GM20000 (cell line): ENCODE data around the gene C21orf91.
"Not testable (repeated sequence)": the region's sequence is repeated elsewhere in the genome, so short reads cannot be mapped to it uniquely, and the experiment has no call there.

ENCODE experiments used
- DNase-seq: peaks from one replicate; pipeline ENCODE4 v3.0.0; 2012; ENCODE audit warnings: low spot score
- TF ChIP-seq, protein P1 (sequence below): IDR thresholded peaks from 2 replicates; pipeline ENCODE4 v1.5.1; 2012; ENCODE audit warnings: mild to moderate bottlenecking, control low read depth; ENCODE audit errors: extremely low read depth, missing control alignments

Gene C21orf91

GRCh38 chr21:17777072-17777765 is 41.9 kb downstream of the C21orf91 start:
- no peak for DNase-seq
- TF ChIP-seq, protein P1, sequence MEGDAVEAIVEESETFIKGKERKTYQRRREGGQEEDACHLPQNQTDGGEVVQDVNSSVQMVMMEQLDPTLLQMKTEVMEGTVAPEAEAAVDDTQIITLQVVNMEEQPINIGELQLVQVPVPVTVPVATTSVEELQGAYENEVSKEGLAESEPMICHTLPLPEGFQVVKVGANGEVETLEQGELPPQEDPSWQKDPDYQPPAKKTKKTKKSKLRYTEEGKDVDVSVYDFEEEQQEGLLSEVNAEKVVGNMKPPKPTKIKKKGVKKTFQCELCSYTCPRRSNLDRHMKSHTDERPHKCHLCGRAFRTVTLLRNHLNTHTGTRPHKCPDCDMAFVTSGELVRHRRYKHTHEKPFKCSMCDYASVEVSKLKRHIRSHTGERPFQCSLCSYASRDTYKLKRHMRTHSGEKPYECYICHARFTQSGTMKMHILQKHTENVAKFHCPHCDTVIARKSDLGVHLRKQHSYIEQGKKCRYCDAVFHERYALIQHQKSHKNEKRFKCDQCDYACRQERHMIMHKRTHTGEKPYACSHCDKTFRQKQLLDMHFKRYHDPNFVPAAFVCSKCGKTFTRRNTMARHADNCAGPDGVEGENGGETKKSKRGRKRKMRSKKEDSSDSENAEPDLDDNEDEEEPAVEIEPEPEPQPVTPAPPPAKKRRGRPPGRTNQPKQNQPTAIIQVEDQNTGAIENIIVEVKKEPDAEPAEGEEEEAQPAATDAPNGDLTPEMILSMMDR: no peak

GRCh38 chr21:17775431-17776126 is 43.6 kb downstream of the C21orf91 start:
- DNase-seq: peak; percentile 35
- TF ChIP-seq, protein P1: no peak

DNA sequence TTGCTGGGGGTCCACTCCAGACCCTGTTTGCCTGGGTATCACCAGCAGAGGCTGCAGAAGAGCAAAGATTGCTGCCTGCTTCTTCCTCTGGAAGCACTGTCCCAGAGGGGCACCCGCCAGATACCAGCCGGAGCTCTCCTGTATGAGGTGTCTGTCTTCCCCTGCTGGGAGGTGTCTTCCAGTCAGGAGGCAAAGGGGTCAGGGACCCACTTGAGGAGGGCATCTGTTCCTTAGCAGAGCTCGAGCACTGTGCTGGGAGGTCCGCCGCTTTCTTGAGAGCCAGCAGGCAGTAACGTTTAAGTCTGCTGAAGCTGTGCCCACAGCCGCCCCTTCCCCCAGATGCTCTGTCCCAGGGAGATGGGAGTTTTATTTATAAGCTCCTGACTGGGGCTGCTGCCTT is 44.1 kb downstream of the C21orf91 start:
- DNase-seq: not testable (repeated sequence)

DNA sequence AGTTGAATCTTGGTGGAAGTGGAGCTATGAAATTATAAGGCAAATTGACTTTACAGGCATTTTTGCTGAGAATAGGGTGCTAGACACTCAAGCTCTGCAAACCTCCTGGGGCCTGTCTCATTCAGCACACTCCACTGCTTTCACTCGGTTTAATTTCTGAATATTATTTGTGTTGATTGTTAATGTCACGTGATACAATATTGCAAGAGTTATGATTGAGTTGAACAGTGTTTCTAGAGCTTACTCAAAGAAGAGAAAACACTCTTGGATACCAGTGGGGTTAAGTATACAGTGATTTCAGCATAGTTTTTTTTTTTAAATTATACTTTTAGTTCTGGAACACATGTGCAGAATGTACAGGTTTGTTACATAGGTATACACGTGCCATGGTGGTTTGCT is 49.7 kb downstream of the C21orf91 start:
- DNase-seq: no peak
- TF ChIP-seq, protein P1: no peak

- TF ChIP-seq, protein P1: no peak
- no peak for DNase-seq
Observed at GRCh38 chr21:17768840-17769446, 50.2 kb downstream of the C21orf91 start.

DNA sequence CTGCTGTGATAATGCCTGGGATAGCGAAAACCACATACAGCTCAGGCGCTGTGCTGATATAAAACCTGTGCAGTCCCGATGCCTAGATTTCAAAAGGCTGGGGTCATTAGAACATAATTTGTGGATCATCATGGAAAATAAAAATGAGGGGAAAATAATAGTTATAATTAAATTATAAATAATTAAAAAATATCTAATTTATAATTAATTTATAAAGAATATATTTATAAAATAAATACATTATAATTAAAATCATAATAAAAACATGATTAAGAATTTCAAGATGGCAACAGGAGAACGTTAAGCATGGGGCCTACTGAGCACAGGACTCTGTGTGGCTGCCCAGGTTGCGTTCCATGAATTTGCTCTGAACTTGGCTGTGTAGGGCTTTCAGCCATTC is 53.9 kb downstream of the C21orf91 start:
- TF ChIP-seq, protein P1: no peak
- no peak for DNase-seq

DNA sequence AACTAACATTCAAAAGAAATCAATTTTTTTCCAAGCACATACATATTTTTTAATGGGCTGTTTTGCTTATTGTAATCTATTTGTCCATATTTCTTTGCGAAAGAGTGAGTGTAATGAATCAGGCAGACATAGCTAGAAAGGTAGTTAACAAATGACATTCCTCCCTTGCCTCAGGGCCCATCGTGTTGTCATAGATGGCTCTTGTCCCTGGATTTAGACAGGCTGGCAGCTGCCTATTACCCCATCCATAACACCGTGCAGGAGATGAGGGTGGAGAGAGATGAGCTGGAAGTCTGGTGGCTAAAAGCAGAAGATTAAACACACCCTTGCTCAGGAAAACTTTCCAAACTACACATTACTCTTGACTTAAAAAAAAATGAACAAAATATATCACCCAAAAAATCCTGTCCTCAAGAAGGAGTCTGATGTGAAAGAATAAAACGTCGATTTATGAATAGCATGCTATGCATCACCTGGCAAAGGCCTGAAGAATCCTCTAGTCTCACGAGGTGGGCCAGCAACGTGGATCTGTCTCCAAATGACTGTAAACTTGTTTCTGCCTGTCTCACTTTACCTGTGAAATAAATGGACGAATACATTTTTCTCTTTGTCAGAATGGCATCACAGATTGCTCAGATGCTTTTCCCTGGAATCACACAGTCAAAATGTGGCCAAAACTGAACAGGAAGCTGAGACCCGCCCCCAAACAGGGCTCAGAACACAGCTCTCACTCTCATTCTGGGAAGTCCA is 55.7 kb downstream of the C21orf91 start:
- DNase-seq: no peak
- TF ChIP-seq, protein P1: no peak
